ENCODE data around the gene SLC25A11. TPM values are rescaled to one million over a fixed set of nuclear protein-coding genes. Genes with fewer than 3 reads are reported as not detected.
A peak's percentile ranks its signal among the peaks of the same experiment; 100 is the strongest.

The SLC25A11 gene
- total RNA-seq, 1 donor from 2014 or later, result 45.7 TPM

DNA sequence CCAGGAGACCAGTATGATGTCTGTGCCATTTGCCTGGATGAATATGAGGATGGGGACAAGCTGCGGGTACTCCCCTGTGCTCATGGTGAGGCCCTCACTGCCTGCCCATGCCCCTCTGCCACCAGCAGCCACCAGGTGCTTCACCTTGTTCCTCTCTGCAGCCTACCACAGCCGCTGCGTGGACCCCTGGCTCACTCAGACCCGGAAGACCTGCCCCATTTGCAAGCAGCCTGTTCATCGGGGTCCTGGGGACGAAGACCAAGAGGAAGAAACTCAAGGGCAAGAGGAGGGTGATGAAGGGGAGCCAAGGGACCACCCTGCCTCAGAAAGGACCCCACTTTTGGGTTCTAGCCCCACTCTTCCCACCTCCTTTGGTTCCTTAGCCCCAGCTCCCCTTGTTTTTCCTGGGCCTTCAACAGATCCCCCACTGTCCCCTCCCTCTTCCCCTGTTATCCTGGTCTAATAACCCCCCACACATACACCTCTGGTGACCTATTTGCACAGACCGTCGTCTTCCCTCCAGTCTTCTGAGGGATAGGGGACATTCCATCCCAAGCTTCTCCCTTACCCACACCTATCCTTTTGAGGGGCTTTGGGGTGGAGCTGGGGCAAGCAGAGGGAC is 4.8 kb upstream of the SLC25A11 start:
- H3K27me3 ChIP-seq, result no peaks in the 10 kb centered on the region
- no peak for TF ChIP-seq POLR2A (IDR thresholded peaks at IDR 0.05)
- no peak for TF ChIP-seq POLR2AphosphoS5 (IDR thresholded peaks at IDR 0.05; ENCODE audit: insufficient read depth in 1 of 2, low read depth in 1 of 2)
- TF ChIP-seq, protein P1, sequence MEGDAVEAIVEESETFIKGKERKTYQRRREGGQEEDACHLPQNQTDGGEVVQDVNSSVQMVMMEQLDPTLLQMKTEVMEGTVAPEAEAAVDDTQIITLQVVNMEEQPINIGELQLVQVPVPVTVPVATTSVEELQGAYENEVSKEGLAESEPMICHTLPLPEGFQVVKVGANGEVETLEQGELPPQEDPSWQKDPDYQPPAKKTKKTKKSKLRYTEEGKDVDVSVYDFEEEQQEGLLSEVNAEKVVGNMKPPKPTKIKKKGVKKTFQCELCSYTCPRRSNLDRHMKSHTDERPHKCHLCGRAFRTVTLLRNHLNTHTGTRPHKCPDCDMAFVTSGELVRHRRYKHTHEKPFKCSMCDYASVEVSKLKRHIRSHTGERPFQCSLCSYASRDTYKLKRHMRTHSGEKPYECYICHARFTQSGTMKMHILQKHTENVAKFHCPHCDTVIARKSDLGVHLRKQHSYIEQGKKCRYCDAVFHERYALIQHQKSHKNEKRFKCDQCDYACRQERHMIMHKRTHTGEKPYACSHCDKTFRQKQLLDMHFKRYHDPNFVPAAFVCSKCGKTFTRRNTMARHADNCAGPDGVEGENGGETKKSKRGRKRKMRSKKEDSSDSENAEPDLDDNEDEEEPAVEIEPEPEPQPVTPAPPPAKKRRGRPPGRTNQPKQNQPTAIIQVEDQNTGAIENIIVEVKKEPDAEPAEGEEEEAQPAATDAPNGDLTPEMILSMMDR (IDR thresholded peaks at IDR 0.05), result no peak
- no peaks in the 10 kb centered on the region for H3K9me3 ChIP-seq
- peaks cover 0 to 35% of the 10 kb centered on the region in 2 donors for H3K36me3 ChIP-seq
- peaks cover 49% of the 10 kb centered on the region for H3K4me1 ChIP-seq
- intact Hi-C loops (cut with DNase I), result loop anchor here (5.0 kb wide), 1 partner anchor 53 kb away; the partner anchor contains the start of genes INCA1 and KIF1C
- peak overlapping the region in 1 of 2 donors; percentile 16 for H3K4me3 ChIP-seq
- DNase-seq (ENCODE audit: extremely low spot score in 2 of 2), result no peak
- peak overlapping the region; percentile 95 for H3K27ac ChIP-seq

DNA sequence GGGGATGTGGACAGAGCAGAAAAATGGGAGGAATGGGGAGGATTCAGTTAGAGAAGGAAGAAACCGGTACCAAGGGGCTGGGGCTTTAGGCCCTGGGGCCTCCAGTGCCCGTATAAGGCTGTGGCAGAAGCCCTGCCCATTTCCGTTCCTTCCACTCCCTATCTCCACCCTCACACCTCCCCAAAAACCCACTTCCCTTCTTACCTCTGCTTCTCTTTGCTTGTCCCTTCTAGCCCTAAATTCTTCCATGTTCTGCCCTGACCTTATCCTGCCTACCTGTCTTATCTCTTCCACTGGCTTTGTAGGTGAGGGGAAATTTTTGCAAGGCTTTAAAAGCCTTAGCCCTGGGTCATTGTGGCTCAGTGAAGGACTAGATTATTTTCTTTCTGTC is 4.3 kb upstream of the SLC25A11 start:
- no peaks in the 10 kb centered on the region for H3K27me3 ChIP-seq
- DNase-seq (ENCODE audit: extremely low spot score in 2 of 2), result no peak
- intact Hi-C loops (cut with DNase I), result no loop called here
- H3K36me3 ChIP-seq, result peaks cover 0 to 35% of the 10 kb centered on the region in 2 donors
- TF ChIP-seq POLR2A (IDR thresholded peaks at IDR 0.05) (no peak), POLR2AphosphoS5 (IDR thresholded peaks at IDR 0.05; ENCODE audit: insufficient read depth in 1 of 2, low read depth in 1 of 2) (no peak)
- TF ChIP-seq, protein P1 (IDR thresholded peaks at IDR 0.05), result no peak
- no peaks in the 10 kb centered on the region for H3K9me3 ChIP-seq
- H3K4me3 ChIP-seq, result no peak overlapping the region
- peaks cover 52% of the 10 kb centered on the region for H3K4me1 ChIP-seq
- peak overlapping the region; percentile 95 for H3K27ac ChIP-seq

DNA sequence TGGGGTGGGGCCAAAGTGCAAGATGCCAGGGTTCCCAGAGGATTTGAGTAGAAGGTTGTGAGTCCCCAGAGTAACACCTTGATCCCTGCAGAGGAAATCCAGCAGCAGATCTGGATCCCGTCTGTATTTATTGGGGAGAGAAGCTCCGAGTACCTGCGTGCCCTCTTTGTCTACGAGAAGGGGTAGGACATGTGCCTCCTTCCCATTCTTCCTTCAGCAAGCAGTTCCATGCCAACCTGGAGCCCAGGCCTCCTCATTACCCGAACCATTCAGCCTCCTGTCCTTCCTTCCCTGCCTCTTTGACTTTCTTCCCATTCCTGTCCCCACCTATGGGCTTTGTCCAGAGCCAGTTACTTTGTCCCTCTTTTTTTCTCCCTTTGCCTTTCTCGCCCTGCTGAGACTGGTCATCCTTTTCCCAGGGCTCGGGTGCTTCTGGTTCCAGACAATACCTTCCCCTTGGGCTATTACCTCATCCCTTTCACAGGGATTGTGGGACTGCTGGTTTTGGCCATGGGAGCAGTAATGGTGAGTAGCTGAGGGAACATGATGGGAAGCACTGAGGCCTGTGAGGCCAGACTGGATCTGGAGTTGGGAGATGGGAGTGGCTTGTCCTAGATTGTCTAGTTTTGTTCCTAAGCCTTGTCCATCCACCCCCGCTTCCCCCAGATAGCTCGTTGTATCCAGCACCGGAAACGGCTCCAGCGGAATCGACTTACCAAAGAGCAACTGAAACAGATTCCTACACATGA is 3.1 kb upstream of the SLC25A11 start:
- H3K4me3 ChIP-seq, result no peak overlapping the region
- H3K9me3 ChIP-seq, result no peaks in the 10 kb centered on the region
- H3K36me3 ChIP-seq, result peaks cover 0 to 39% of the 10 kb centered on the region in 2 donors
- intact Hi-C loops (cut with DNase I), result no loop called here
- DNase-seq (ENCODE audit: extremely low spot score in 2 of 2), result no peak
- H3K4me1 ChIP-seq, result peaks cover 65% of the 10 kb centered on the region
- no peak overlapping the region for H3K27ac ChIP-seq
- TF ChIP-seq POLR2A (IDR thresholded peaks at IDR 0.05), result no peak
- TF ChIP-seq POLR2AphosphoS5 (IDR thresholded peaks at IDR 0.05; ENCODE audit: insufficient read depth in 1 of 2, low read depth in 1 of 2), result no peak
- TF ChIP-seq, protein P1 (IDR thresholded peaks at IDR 0.05), result no peak
- H3K27me3 ChIP-seq, result no peaks in the 10 kb centered on the region

DNA sequence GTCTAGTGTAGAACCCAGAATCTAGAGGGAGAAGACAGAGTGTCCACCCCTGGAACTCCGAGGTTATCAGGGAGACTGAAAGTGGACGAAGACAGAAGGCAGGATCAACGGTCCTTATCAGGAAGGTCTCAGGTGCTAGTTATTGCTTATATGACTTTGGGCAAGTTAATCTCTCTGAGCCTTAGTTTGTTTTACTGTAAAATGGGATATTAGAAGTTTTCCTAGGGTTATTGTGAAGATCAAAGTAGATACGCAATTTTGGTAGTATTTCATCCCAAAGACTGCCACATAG is 1.4 kb upstream of the SLC25A11 start:
- H3K27ac ChIP-seq, result peak overlapping the region; percentile 88
- DNase-seq (ENCODE audit: extremely low spot score in 2 of 2), result no peak
- peaks cover 0 to 50% of the 10 kb centered on the region in 2 donors for H3K36me3 ChIP-seq
- H3K27me3 ChIP-seq, result no peaks in the 10 kb centered on the region
- no peaks in the 10 kb centered on the region for H3K9me3 ChIP-seq
- H3K4me3 ChIP-seq, result peak overlapping the region; percentile 76 to 88
- peaks cover 56% of the 10 kb centered on the region for H3K4me1 ChIP-seq
- TF ChIP-seq POLR2AphosphoS5 (IDR thresholded peaks at IDR 0.05; ENCODE audit: insufficient read depth in 1 of 2, low read depth in 1 of 2) (no peak), POLR2A (IDR thresholded peaks at IDR 0.05) (no peak)
- TF ChIP-seq, protein P1 (IDR thresholded peaks at IDR 0.05), result no peak
- intact Hi-C loops (cut with DNase I), result no loop called here

Measured in vagina (tissue), 2 donors.